Liver (tissue), 9 donors: Measurements from ENCODE around the gene APOD. TPM values are rescaled to one million over a fixed set of nuclear protein-coding genes. Genes with fewer than 3 reads are reported as not detected.
"Not testable (repeated sequence)": the region's sequence is repeated elsewhere in the genome, so short reads cannot be mapped to it uniquely, and the experiment has no call there.

Source experiments
- DNase-seq: peaks from one replicate; pipeline ENCODE4 v3.0.0-alpha.2; 2017; ENCODE audit warnings: low spot score
- H3K27ac ChIP-seq, 2 donors: one replicate each; pipeline ENCODE4 v1.7.0; 2013; ENCODE audit warnings: inconsistent platforms in 2 of 2, low read length in 2 of 2, control low read depth in 1 of 2, low read depth in 1 of 2, mild to moderate bottlenecking in 1 of 2
- H3K27me3 ChIP-seq, 4 donors: one replicate each; pipeline versions ENCODE4 v1.6.1 to v1.7.0; 2013; ENCODE audit warnings: low read length in 3 of 4, inconsistent platforms in 1 of 4, mild to moderate bottlenecking in 1 of 4, moderate library complexity in 1 of 4; ENCODE audit not compliant: control insufficient read depth in 4 of 4, insufficient read depth in 4 of 4
- H3K36me3 ChIP-seq, 4 donors: one replicate each; pipeline versions ENCODE4 v1.6.1 to v1.7.0; 2013; ENCODE audit warnings: low read length in 3 of 4, mild to moderate bottlenecking in 3 of 4, low read depth in 1 of 4, moderate library complexity in 1 of 4; ENCODE audit not compliant: control insufficient read depth in 4 of 4, insufficient read depth in 3 of 4
- H3K4me1 ChIP-seq, 4 donors: one replicate each; pipeline versions ENCODE4 v1.6.1 to v1.7.0; 2013; ENCODE audit warnings: low read length in 3 of 4, mild to moderate bottlenecking in 3 of 4, moderate library complexity in 1 of 4; ENCODE audit not compliant: control insufficient read depth in 4 of 4, insufficient read depth in 4 of 4
- H3K4me3 ChIP-seq, 3 donors: one replicate each; pipeline versions ENCODE4 v1.6.1 to v1.7.0; 2013; ENCODE audit warnings: low read length in 3 of 3, control low read depth in 1 of 3, low read depth in 1 of 3, mild to moderate bottlenecking in 1 of 3
- H3K9ac ChIP-seq, 2 donors: one replicate each; pipeline ENCODE4 v1.7.0; 2013; ENCODE audit warnings: low read length in 2 of 2, mild to moderate bottlenecking in 2 of 2, moderate library complexity in 2 of 2, control low read depth in 1 of 2, low read depth in 1 of 2
- H3K9me3 ChIP-seq, 4 donors: one replicate each; pipeline versions ENCODE4 v1.6.1 to v1.7.0; 2013; ENCODE audit warnings: low read length in 3 of 4; ENCODE audit not compliant: control insufficient read depth in 4 of 4
- ATF3 ChIP-seq: IDR thresholded peaks from 2 replicates; pipeline ENCODE4 v1.6.1; 2016; ENCODE audit warnings: antibody characterized with exemption
- CTCF ChIP-seq: fragments of 150-350 bp; IDR thresholded peaks from 2 replicates; pipeline ENCODE4 v1.5.1; 2017; ENCODE audit warnings: improper control_type of control experiment, low read depth, low read length; ENCODE audit not compliant: missing input control
- EGR1 ChIP-seq, 2 donors: IDR thresholded peaks; 2 replicates each; pipeline ENCODE4 v1.6.1; 2016 to 2018; ENCODE audit warnings: antibody characterized with exemption in 2 of 2, low read depth in 2 of 2
- FOXA1 ChIP-seq: IDR thresholded peaks from 2 replicates; pipeline ENCODE4 v1.6.1; 2016; ENCODE audit warnings: antibody characterized with exemption
- FOXA2 ChIP-seq: IDR thresholded peaks from 2 replicates; pipeline ENCODE4 v1.6.1; 2016; ENCODE audit warnings: antibody characterized with exemption
- GABPA ChIP-seq, 2 donors: IDR thresholded peaks in 1 of 2; conservative IDR thresholded peaks in 1 of 2; 2 replicates each; pipeline ENCODE4 v1.6.1; 2016; ENCODE audit warnings: antibody characterized with exemption in 2 of 2, mild to moderate bottlenecking in 1 of 2, moderate library complexity in 1 of 2
- HNF4A ChIP-seq, 2 donors: conservative IDR thresholded peaks; 2 replicates each; pipeline ENCODE4 v1.6.1; 2016; ENCODE audit warnings: antibody characterized with exemption in 2 of 2, mild to moderate bottlenecking in 2 of 2
- HNF4G ChIP-seq: IDR thresholded peaks from 2 replicates; pipeline ENCODE4 v1.6.1; 2016; ENCODE audit warnings: antibody characterized with exemption
- JUND ChIP-seq, 2 donors: IDR thresholded peaks; 2 replicates each; pipeline ENCODE4 v1.6.1; 2016; ENCODE audit warnings: antibody characterized with exemption in 2 of 2
- NR2F2 ChIP-seq: IDR thresholded peaks from 2 replicates; pipeline ENCODE4 v1.6.1; 2016; ENCODE audit warnings: antibody characterized with exemption
- RAD21 ChIP-seq, 2 donors: IDR thresholded peaks; 2 replicates each; pipeline ENCODE4 v1.6.1; 2016; ENCODE audit warnings: antibody characterized with exemption in 2 of 2, mild to moderate bottlenecking in 2 of 2
- REST ChIP-seq: IDR thresholded peaks from 2 replicates; pipeline ENCODE4 v1.6.1; 2016; ENCODE audit warnings: antibody characterized with exemption, mild to moderate bottlenecking
- RXRA ChIP-seq, 2 donors: IDR thresholded peaks; 2 replicates each; pipeline ENCODE4 v1.6.1; 2017 to 2018; ENCODE audit warnings: antibody characterized with exemption in 2 of 2, mild to moderate bottlenecking in 1 of 2
- SP1 ChIP-seq: IDR thresholded peaks from 2 replicates; pipeline ENCODE4 v1.6.1; 2018; ENCODE audit warnings: antibody characterized with exemption, mild to moderate bottlenecking
- TAF1 ChIP-seq: conservative IDR thresholded peaks from 2 replicates; pipeline ENCODE4 v1.6.1; 2016; ENCODE audit warnings: antibody characterized with exemption, mild to moderate bottlenecking
- YY1 ChIP-seq: IDR thresholded peaks from 2 replicates; pipeline ENCODE4 v1.6.1; 2016; ENCODE audit warnings: antibody characterized with exemption, mild to moderate bottlenecking
- WGBS: extraction: QIAGEN DNeasy Blood & Tissue Kit; methylation state at CpG from one replicate; pipeline ENCODE4 v1.1.7; 2013; 5-methylcytosine and 5-hydroxymethylcytosine counted together
- polyA plus RNA-seq, 2 donors: library from polyadenylated mRNA; stranded (reverse) in 1 of 2; unstranded in 1 of 2; fragments of 200-250 nt in 1 of 2; fragments of >200 nt in 1 of 2; fragmentation: Nextera tagmentation in 1 of 2; extraction: Ambion mirVana in 1 of 2; gene quantifications; one replicate each; pipeline versions ENCODE4 v1.2.1 to v1.2.3, GENCODE V29; 2013 to 2015
- total RNA-seq, 2 donors: library from RNA; depleted of rRNA; stranded (reverse); fragments of >200 nt; gene quantifications; one replicate each; pipeline ENCODE4 v1.2.3, GENCODE V29; 2014
- TF ChIP-seq, protein P1 (sequence below): IDR thresholded peaks from 2 replicates; pipeline ENCODE4 v1.6.1; 2016; ENCODE audit warnings: antibody characterized with exemption
- TF ChIP-seq, protein P2 (sequence below): IDR thresholded peaks from 2 replicates; pipeline ENCODE4 v1.6.1; 2016; ENCODE audit warnings: antibody characterized with exemption
- donor health status: healthy.
- donor health status: healthy.
- donor health status: healthy.
- donor health status: healthy.
- donor health status: healthy.

APOD gene
- under 1 TPM in 1 of 2 donors, not detected in 1; 0.33 TPM for total RNA-seq
- 1 to 10 TPM in 1 of 2 donors, under 1 TPM in 1; 0.56 to 4.0 TPM for polyA plus RNA-seq

GRCh38 chr3:195583831-195584542 is at the start of gene APOD:
APOD (minus strand) TSS chr3:195583940; CDS start chr3:195579461, 4,479 bp downstream.
- WGBS, result 53% methylated on average over 16 of the region's 16 CpGs
- TF ChIP-seq NR2F2, result no peak
- no peak for TF ChIP-seq CTCF
- no peak for TF ChIP-seq HNF4G
- no peak for TF ChIP-seq FOXA2
- TF ChIP-seq ATF3, result no peak
- TF ChIP-seq REST, result no peak
- no peak for TF ChIP-seq RXRA (IDR thresholded peaks at IDR 0.05)
- no peak for TF ChIP-seq TAF1
- TF ChIP-seq SP1, result no peak
- TF ChIP-seq EGR1 (IDR thresholded peaks at IDR 0.05; ENCODE audit: low read depth in 2 of 2), result no peak
- TF ChIP-seq, protein P1, sequence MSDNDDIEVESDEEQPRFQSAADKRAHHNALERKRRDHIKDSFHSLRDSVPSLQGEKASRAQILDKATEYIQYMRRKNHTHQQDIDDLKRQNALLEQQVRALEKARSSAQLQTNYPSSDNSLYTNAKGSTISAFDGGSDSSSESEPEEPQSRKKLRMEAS, result no peak
- TF ChIP-seq GABPA (IDR thresholded peaks at IDR 0.05 in 1 of 2, conservative IDR thresholded peaks at IDR 0.05 in 1 of 2), result no peak
- TF ChIP-seq HNF4A (conservative IDR thresholded peaks at IDR 0.05), result no peak
- no peak for TF ChIP-seq RAD21 (IDR thresholded peaks at IDR 0.05)
- TF ChIP-seq, protein P2, sequence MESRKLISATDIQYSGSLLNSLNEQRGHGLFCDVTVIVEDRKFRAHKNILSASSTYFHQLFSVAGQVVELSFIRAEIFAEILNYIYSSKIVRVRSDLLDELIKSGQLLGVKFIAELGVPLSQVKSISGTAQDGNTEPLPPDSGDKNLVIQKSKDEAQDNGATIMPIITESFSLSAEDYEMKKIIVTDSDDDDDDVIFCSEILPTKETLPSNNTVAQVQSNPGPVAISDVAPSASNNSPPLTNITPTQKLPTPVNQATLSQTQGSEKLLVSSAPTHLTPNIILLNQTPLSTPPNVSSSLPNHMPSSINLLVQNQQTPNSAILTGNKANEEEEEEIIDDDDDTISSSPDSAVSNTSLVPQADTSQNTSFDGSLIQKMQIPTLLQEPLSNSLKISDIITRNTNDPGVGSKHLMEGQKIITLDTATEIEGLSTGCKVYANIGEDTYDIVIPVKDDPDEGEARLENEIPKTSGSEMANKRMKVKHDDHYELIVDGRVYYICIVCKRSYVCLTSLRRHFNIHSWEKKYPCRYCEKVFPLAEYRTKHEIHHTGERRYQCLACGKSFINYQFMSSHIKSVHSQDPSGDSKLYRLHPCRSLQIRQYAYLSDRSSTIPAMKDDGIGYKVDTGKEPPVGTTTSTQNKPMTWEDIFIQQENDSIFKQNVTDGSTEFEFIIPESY, result no peak
- TF ChIP-seq YY1, result no peak
- no peak for TF ChIP-seq FOXA1
- no peak for TF ChIP-seq JUND (IDR thresholded peaks at IDR 0.05)
- H3K27me3 ChIP-seq, result peaks cover 0 to 7% (median 0%) of the 10 kb centered on the region in 4 donors
- no peak within 1 kb of the TSS for H3K4me3 ChIP-seq
- DNase-seq, result no peak
- H3K9me3 ChIP-seq, result no peaks in the 10 kb centered on the region
- no peak within 1 kb of the TSS for H3K27ac ChIP-seq
- no peak within 1 kb of the TSS for H3K9ac ChIP-seq
- H3K36me3 ChIP-seq, result no peaks in the 10 kb centered on the region
- no peaks in the 10 kb centered on the region for H3K4me1 ChIP-seq

DNA sequence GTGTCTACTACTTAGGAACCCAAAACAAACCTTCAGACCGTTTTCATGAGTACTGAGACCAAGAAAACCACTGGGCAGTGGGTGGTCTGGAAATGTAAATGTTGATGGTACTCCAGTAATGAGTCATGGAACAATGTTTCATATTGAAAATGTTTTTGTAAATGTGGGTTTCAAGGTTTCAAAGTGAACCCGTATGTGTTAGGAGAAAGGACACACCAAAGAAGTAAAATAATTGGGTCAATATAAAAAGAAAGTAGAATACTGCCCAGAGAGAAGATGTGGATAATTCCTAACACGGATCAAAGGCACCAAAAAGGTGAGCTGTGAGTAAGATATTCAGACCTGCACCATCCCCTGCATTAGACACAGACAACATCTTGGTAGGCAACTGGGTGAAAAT is 49.6 kb upstream of the APOD start:
- WGBS, result 79% methylated on average over 2 of the region's 3 CpGs

GRCh38 chr3:195632501-195633185 is 48.9 kb upstream of the APOD start:
- not testable (repeated sequence) for H3K36me3 ChIP-seq, H3K9ac ChIP-seq, H3K4me3 ChIP-seq, H3K27me3 ChIP-seq, H3K4me1 ChIP-seq, H3K9me3 ChIP-seq, H3K27ac ChIP-seq
- WGBS, result 88% methylated on average over 18 of the region's 19 CpGs
- peak; percentile 19 for DNase-seq

More for the DNA sequence above, 49.6 kb upstream of the APOD start:
- not testable (repeated sequence) for H3K36me3 ChIP-seq, H3K9me3 ChIP-seq, H3K4me3 ChIP-seq, H3K4me1 ChIP-seq, H3K27me3 ChIP-seq, H3K27ac ChIP-seq, H3K9ac ChIP-seq, DNase-seq
